HG02870 (cell line): ENCODE measurements around the gene ITGAE.

Experiments
- ATAC-seq: cut with Tn5 transposase; IDR thresholded peaks from one replicate; pipeline ENCODE4 v1.9.1; 2021; ENCODE audit warnings: mild to moderate bottlenecking, moderate library complexity; ENCODE audit not compliant: unreplicated experiment

ITGAE gene

GRCh38 chr17:3672571-3672970, 128.4 kb downstream of the ITGAE start:
- ATAC-seq = no peak

GRCh38 chr17:3669548-3669947, 131.4 kb downstream of the ITGAE start:
- no peak for ATAC-seq

- no peak for ATAC-seq
Measured at GRCh38 chr17:3669085-3669347, 132.0 kb downstream of the ITGAE start.

- peak; percentile 88 for ATAC-seq
Measured at GRCh38 chr17:3668279-3669084, 132.5 kb downstream of the ITGAE start, which contains the start of the genes EMC6 and TAX1BP3. TSS of gene EMC6 (plus strand) at chr17:3668812. CDS start at chr17:3669147, 335 bp downstream. TSS of gene TAX1BP3 (minus strand) at chr17:3668578. CDS start at chr17:3668526, 52 bp downstream.

GRCh38 chr17:3667366-3668278, 133.4 kb downstream of the ITGAE start:
- ATAC-seq = peak; percentile 1

- ATAC-seq = no peak
Measured at GRCh38 chr17:3666516-3666915, 134.5 kb downstream of the ITGAE start.

- no peak for ATAC-seq
Measured at GRCh38 chr17:3665834-3666233, 135.2 kb downstream of the ITGAE start.
